ENCODE measurements around the gene PPP1R3A.
"Not testable (repeated sequence)": the region's sequence is repeated elsewhere in the genome, so short reads cannot be mapped to it uniquely, and the experiment has no call there.

The PPP1R3A gene

GRCh38 chr7:113936982-113937381 lies 18.2 kb upstream of the PPP1R3A start:
- TF ChIP-seq CTCF (IDR thresholded peaks at IDR 0.05; ENCODE audit: low read depth, low read length, missing control alignments) = no peak
- DNase-seq (ENCODE audit: low read depth) = no peak
- H3K4me3 ChIP-seq (ENCODE audit: low read depth, low read length) = no peak overlapping the region

- no peak overlapping the region for H3K4me3 ChIP-seq (ENCODE audit: low read depth, low read length)
- TF ChIP-seq CTCF (IDR thresholded peaks at IDR 0.05; ENCODE audit: low read depth, low read length, missing control alignments) = no peak
- no peak for DNase-seq (ENCODE audit: low read depth)
These were observed 17.7 kb upstream of the PPP1R3A start for GRCh38 chr7:113936535-113936934.

- DNase-seq (ENCODE audit: low read depth); H3K4me3 ChIP-seq (ENCODE audit: low read depth, low read length): not testable (repeated sequence)
These were observed 10.6 kb upstream of the PPP1R3A start for GRCh38 chr7:113929389-113929788.

- H3K4me3 ChIP-seq (ENCODE audit: low read depth, low read length) = no peak overlapping the region
- no peak for TF ChIP-seq CTCF (IDR thresholded peaks at IDR 0.05; ENCODE audit: low read depth, low read length, missing control alignments)
- DNase-seq (ENCODE audit: low read depth) = no peak
These were observed 9.3 kb upstream of the PPP1R3A start for GRCh38 chr7:113928112-113928511.

DNA sequence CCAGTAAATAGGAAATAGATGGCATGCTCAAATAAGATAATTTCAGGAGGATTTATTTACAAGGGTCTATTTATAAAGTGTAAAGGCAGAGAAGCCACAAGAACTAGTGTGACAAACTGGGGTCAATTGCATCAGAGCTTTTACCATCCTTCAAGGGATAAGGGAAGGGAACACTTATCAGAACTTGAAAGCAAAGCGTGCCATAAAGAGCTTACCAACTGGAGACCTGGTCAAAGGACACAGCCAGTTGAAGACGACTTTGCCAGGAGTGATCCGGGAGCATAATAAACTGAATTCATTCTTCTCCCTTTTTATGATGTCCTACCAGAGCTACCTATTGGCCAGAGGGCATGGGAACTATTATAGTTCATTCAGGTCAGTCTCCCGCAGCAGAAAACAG lies 3.2 kb upstream of the PPP1R3A start:
- TF ChIP-seq CTCF (IDR thresholded peaks at IDR 0.05; ENCODE audit: low read depth, low read length, missing control alignments) = no peak
- no peak for DNase-seq (ENCODE audit: low read depth)
- no peak overlapping the region for H3K4me3 ChIP-seq (ENCODE audit: low read depth, low read length)

DNA sequence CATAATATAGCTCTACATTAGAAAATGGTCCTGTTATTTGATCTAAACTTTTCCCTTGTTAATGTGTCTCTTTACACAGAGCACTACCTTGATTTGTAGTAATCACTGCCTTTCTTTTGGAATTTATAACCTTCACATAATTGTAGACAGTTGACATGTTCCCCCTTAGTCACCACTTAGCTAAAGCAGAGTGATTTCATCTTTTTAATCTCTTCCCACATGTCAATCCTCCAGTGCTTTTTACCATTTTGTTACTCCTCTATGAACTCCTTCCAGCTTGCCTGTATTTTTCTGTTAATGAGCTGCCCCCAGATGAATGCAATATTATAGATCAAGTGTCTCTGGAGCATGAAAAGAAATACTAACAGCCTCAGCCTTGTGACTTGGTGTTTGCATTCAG lies 2.6 kb upstream of the PPP1R3A start:
- TF ChIP-seq CTCF (IDR thresholded peaks at IDR 0.05; ENCODE audit: low read depth, low read length, missing control alignments) = no peak
- no peak overlapping the region for H3K4me3 ChIP-seq (ENCODE audit: low read depth, low read length)
- no peak for DNase-seq (ENCODE audit: low read depth)

- DNase-seq (ENCODE audit: low read depth) = no peak
- no peak overlapping the region for H3K4me3 ChIP-seq (ENCODE audit: low read depth, low read length)
- TF ChIP-seq CTCF (IDR thresholded peaks at IDR 0.05; ENCODE audit: low read depth, low read length, missing control alignments) = no peak
These were observed 969 bp downstream of the PPP1R3A start for GRCh38 chr7:113917840-113918239.

- TF ChIP-seq CTCF (IDR thresholded peaks at IDR 0.05; ENCODE audit: low read depth, low read length, missing control alignments) = no peak
- no peak overlapping the region for H3K4me3 ChIP-seq (ENCODE audit: low read depth, low read length)
- DNase-seq (ENCODE audit: low read depth) = no peak
These were observed 2.9 kb downstream of the PPP1R3A start for GRCh38 chr7:113915956-113916355.

Data from GM12864 (cell line).